Common myeloid progenitor, CD34-positive (primary cell): Measurements from ENCODE around the gene ARMC2.

Experiments used
- CTCF ChIA-PET: fragments of 350-600 bp; sonication (Branson Sonifier 250); formaldehyde crosslinking; loops from one replicate; lab custom pipeline; 2021; ENCODE audit warnings: antibody characterized with exemption; lab: Charles Lee
- POLR2A ChIA-PET: fragments of 350-600 bp; sonication (Branson Sonifier 250); formaldehyde crosslinking; loops from one replicate; lab custom pipeline; 2021; ENCODE audit warnings: antibody characterized with exemption; lab: Charles Lee
- DNase-seq, 3 donors: peaks; one replicate each; pipeline versions ENCODE4 v3.0.0 to v3.0.0-alpha.2; 2013
- H3K27ac ChIP-seq, 2 experiments: 1 replicate in 1 of 2; 2 replicates in 1 of 2; pipeline ENCODE4 v1.7.0; 2013; ENCODE audit warnings: inconsistent platforms in 2 of 2, low read length in 2 of 2, mild to moderate bottlenecking in 2 of 2, low read depth in 1 of 2, moderate library complexity in 1 of 2; ENCODE audit not compliant: severe bottlenecking in 2 of 2, insufficient read depth in 1 of 2, poor library complexity in 1 of 2
- H3K27me3 ChIP-seq, 5 experiments: replicated peaks in 2 of 5; 1 replicate in 3 of 5; 2 replicates in 2 of 5; pipeline versions ENCODE4 v1.6.1 to v1.7.0; 2013; ENCODE audit warnings: low read length in 4 of 5, mild to moderate bottlenecking in 2 of 5, moderate library complexity in 2 of 5, inconsistent platforms in 1 of 5; ENCODE audit not compliant: insufficient read depth in 5 of 5, control insufficient read depth in 4 of 5
- H3K36me3 ChIP-seq, 4 experiments: 1 replicate in 2 of 4; 2 replicates in 2 of 4; pipeline versions ENCODE4 v1.6.1 to v1.7.0; 2013; ENCODE audit warnings: low read length in 3 of 4, control low read depth in 1 of 4, mild to moderate bottlenecking in 1 of 4; ENCODE audit not compliant: control insufficient read depth in 4 of 4, insufficient read depth in 4 of 4
- H3K4me1 ChIP-seq, 4 experiments: 1 replicate in 3 of 4; 2 replicates in 1 of 4; pipeline versions ENCODE4 v1.6.1 to v1.7.1; 2013; ENCODE audit warnings: low read length in 3 of 4, mild to moderate bottlenecking in 3 of 4, control low read depth in 1 of 4, inconsistent platforms in 1 of 4, moderate library complexity in 1 of 4; ENCODE audit not compliant: control insufficient read depth in 4 of 4, insufficient read depth in 4 of 4; ENCODE audit errors: control extremely low read depth in 1 of 4
- H3K4me3 ChIP-seq, 7 experiments: 1 replicate in 4 of 7; 2 replicates in 3 of 7; pipeline versions ENCODE4 v1.5.1 to v1.7.0; 2013; ENCODE audit warnings: mild to moderate bottlenecking in 7 of 7, low read length in 6 of 7, moderate library complexity in 6 of 7, inconsistent platforms in 2 of 7, low read depth in 2 of 7, control low read depth in 1 of 7; ENCODE audit not compliant: insufficient read depth in 4 of 7, control insufficient read depth in 1 of 7; ENCODE audit errors: extremely low read depth in 1 of 7
- H3K9me3 ChIP-seq, 5 experiments: 1 replicate in 4 of 5; 2 replicates in 1 of 5; pipeline versions ENCODE4 v1.6.1 to v1.7.1; 2013; ENCODE audit warnings: low read length in 4 of 5, mild to moderate bottlenecking in 2 of 5, inconsistent platforms in 1 of 5, low read depth in 1 of 5, moderate library complexity in 1 of 5; ENCODE audit not compliant: control insufficient read depth in 4 of 5, insufficient read depth in 2 of 5; ENCODE audit errors: control extremely low read depth in 1 of 5
- WGBS: methylation state at CpG from one replicate; pipeline ENCODE4 v1.1.5; 2013; ENCODE audit not compliant: insufficient coverage; 5-methylcytosine and 5-hydroxymethylcytosine counted together

Gene ARMC2

GRCh38 chr6:109021870-109022269 is 173.6 kb downstream of the ARMC2 start:
- H3K4me1 ChIP-seq = peaks cover 4 to 36% (median 14%) of the 10 kb centered on the region in 4 experiments
- peaks cover 0 to 3% (median 0%) of the 10 kb centered on the region in 4 experiments for H3K36me3 ChIP-seq
- no peak overlapping the region for H3K4me3 ChIP-seq
- H3K27ac ChIP-seq = no peak overlapping the region
- no peak for DNase-seq
- POLR2A ChIA-PET = no interaction called here
- no CpG with 5 or more reads among the region's 1 CpG for WGBS
- CTCF ChIA-PET = interaction anchor here (0.9 to 1.4 kb wide), 3 partner anchors 9 to 74 kb away, joined by 3 to 5 read pairs (median 3); no protein-coding TSS in a partner anchor
- H3K27me3 ChIP-seq = no peaks in the 10 kb centered on the region
- peaks cover 0 to 3% (median 0%) of the 10 kb centered on the region in 5 experiments for H3K9me3 ChIP-seq

GRCh38 chr6:109023356-109023925 is 175.2 kb downstream of the ARMC2 start:
- Histone ChIP-seq H3K36me3 (peaks cover 0 to 3% (median 0%) of the 10 kb centered on the region in 4 experiments), H3K9me3 (peaks cover 0 to 3% (median 0%) of the 10 kb centered on the region in 5 experiments), H3K4me3 (no peak overlapping the region), H3K27me3 (no peaks in the 10 kb centered on the region), H3K27ac (no peak overlapping the region), H3K4me1 (peaks cover 4 to 33% (median 14%) of the 10 kb centered on the region in 4 experiments)
- ChIA-PET POLR2A (no interaction called here), CTCF (no interaction called here)
- peak in 2 of 3 donors; percentile 66 to 78 for DNase-seq
